Measurements from ENCODE around the gene MLLT3. TPM values are rescaled to one million over a fixed set of nuclear protein-coding genes. Genes with fewer than 3 reads are reported as not detected.

The MLLT3 gene
- total and polyA plus RNA-seq, 8 donors: 6.5 to 48.7 (median 24.4) TPM

GRCh38 chr9:20407013-20407412 lies 215.3 kb downstream of the MLLT3 start:
- Histone ChIP-seq H3K9me3 (no peaks in the 10 kb centered on the region), H3K4me1 (no peaks in the 10 kb centered on the region), H3K4me3 (no peak overlapping the region), H3K36me3 (peaks cover 0 to 1% (median 0%) of the 10 kb centered on the region in 4 donors), H3K27ac (no peak overlapping the region), H3K27me3 (no peaks in the 10 kb centered on the region)
- DNase-seq: peak in 1 of 2 donors; percentile 16
- no peak for TF ChIP-seq POLR2A (IDR thresholded peaks at IDR 0.05)
- intact Hi-C loops (cut with DNase I; ENCODE audit: low total_unique reads): no loop called here

DNA sequence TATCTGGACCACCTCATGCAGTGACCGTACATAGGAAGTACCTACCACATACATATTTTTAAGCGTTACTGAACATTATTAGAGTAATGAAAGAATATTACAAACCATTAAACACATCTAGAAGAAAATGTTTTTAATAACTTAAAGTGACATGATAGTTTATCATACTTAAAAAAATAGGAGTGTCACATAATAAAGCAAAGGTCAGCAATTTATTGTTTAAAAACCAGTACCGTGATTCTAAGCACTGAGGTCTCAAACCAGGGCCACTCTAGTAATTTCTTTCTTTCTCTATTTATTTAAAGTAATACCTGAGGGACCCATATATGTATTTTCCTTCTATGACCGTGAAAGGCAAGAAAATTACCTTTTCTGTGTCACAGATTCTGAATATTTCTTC lies 216.0 kb downstream of the MLLT3 start:
- DNase-seq: no peak
- H3K27me3 ChIP-seq: no peaks in the 10 kb centered on the region
- H3K4me1 ChIP-seq: no peaks in the 10 kb centered on the region
- 93 to 98% (median 95%) methylated on average over 4 of the region's 4 CpGs for WGBS, 5 donors
- TF ChIP-seq EP300 (IDR thresholded peaks at IDR 0.05) (no peak), POLR2AphosphoS5 (IDR thresholded peaks at IDR 0.05) (no peak), CTCF (IDR thresholded peaks at IDR 0.05) (no peak), POLR2A (IDR thresholded peaks at IDR 0.05) (no peak)
- H3K9me3 ChIP-seq: no peaks in the 10 kb centered on the region
- intact Hi-C loops (cut with DNase I; ENCODE audit: low total_unique reads): no loop called here
- H3K4me3 ChIP-seq: no peak overlapping the region
- H3K36me3 ChIP-seq: no peaks in the 10 kb centered on the region
- H3K27ac ChIP-seq: no peak overlapping the region

GRCh38 chr9:20405616-20406015 lies 216.7 kb downstream of the MLLT3 start:
- Histone ChIP-seq H3K4me1 (no peaks in the 10 kb centered on the region), H3K27ac (no peak overlapping the region), H3K4me3 (no peak overlapping the region), H3K9me3 (no peaks in the 10 kb centered on the region), H3K27me3 (no peaks in the 10 kb centered on the region), H3K36me3 (no peaks in the 10 kb centered on the region)
- no peak for TF ChIP-seq CTCF (IDR thresholded peaks at IDR 0.05)
- TF ChIP-seq POLR2A (IDR thresholded peaks at IDR 0.05): no peak
- TF ChIP-seq POLR2AphosphoS5 (IDR thresholded peaks at IDR 0.05): no peak
- TF ChIP-seq EP300 (IDR thresholded peaks at IDR 0.05): no peak
- no peak for DNase-seq
- WGBS, 5 donors: 82 to 93% (median 89%) methylated on average over 5 of the region's 5 CpGs
- intact Hi-C loops (cut with DNase I; ENCODE audit: low total_unique reads): no loop called here

DNA sequence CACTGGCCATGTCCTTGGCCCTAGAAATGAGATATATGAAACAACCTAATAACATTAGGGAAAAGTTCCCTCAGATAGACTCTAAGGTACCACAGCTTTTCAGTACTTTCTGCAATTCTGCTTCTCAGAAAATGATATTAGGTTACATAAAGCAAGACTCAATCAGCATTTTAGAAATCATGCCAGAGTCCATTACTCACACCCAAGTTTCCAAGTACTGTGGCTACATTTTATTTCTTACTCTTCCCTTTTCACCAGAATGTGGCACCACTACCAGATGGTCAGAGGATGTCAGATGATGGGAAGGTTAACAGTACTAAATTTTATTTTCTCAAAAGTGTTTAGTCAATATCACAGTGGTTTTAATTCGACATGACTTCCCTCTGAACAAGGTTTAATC lies 217.2 kb downstream of the MLLT3 start:
- no peak overlapping the region for H3K27ac ChIP-seq
- H3K36me3 ChIP-seq: no peaks in the 10 kb centered on the region
- H3K4me3 ChIP-seq: no peak overlapping the region
- H3K4me1 ChIP-seq: no peaks in the 10 kb centered on the region
- no peaks in the 10 kb centered on the region for H3K9me3 ChIP-seq
- TF ChIP-seq POLR2A (IDR thresholded peaks at IDR 0.05) (no peak), EP300 (IDR thresholded peaks at IDR 0.05) (no peak), POLR2AphosphoS5 (IDR thresholded peaks at IDR 0.05) (no peak), CTCF (IDR thresholded peaks at IDR 0.05) (no peak)
- 70 to 100% (median 87%) methylated on average over 1 of the region's 1 CpG for WGBS, 5 donors
- no peaks in the 10 kb centered on the region for H3K27me3 ChIP-seq
- intact Hi-C loops (cut with DNase I; ENCODE audit: low total_unique reads): no loop called here
- no peak for DNase-seq

DNA sequence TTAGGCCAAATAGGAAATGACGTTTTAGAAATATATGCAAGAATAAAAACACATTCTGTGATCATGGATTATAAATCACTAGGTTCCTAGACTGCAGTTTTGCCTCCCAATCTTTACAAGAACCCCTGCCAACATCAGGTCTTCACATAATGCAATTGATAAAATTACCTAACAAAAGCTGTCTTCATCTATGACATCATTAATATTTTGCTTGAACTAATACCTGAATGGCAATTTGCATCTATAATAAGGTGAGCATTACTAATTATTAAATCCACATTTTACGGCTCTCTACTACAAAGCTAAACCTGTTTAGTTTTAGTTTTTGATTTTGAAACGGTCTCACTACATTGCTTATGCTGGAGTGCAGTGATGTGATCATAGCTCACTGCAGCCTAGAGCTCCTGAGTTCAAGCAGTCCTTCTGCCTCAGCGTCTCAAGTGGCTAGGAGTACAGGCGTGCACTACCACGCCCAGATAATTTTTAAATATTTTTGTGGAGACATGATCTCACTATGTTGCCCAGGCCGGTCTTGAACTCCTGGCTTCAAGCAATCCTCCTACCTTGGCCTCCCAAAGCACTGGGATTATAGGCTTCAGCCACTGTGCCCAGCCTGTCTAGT lies 218.0 kb downstream of the MLLT3 start:
- Histone ChIP-seq H3K9me3 (no peaks in the 10 kb centered on the region), H3K27me3 (no peaks in the 10 kb centered on the region), H3K4me1 (no peaks in the 10 kb centered on the region), H3K36me3 (no peaks in the 10 kb centered on the region), H3K27ac (no peak overlapping the region), H3K4me3 (no peak overlapping the region)
- WGBS, 5 donors: 88 to 97% (median 93%) methylated on average over 7 of the region's 7 CpGs
- DNase-seq: no peak
- intact Hi-C loops (cut with DNase I; ENCODE audit: low total_unique reads): no loop called here
- no peak for TF ChIP-seq POLR2A (IDR thresholded peaks at IDR 0.05)
- TF ChIP-seq EP300 (IDR thresholded peaks at IDR 0.05): no peak
- no peak for TF ChIP-seq CTCF (IDR thresholded peaks at IDR 0.05)
- no peak for TF ChIP-seq POLR2AphosphoS5 (IDR thresholded peaks at IDR 0.05)
